Hindlimb muscle (tissue), 1 donor: ENCODE results near the gene HP1BP3. TPM values are rescaled to one million over a fixed set of nuclear protein-coding genes. Genes with fewer than 3 reads are reported as not detected.

Experiments
- DNase-seq: peaks from one replicate; pipeline ENCODE4 v3.0.0-alpha.2; 2013
- polyA plus RNA-seq: library from polyadenylated mRNA; unstranded; fragments of 120-200 nt; gene quantifications from one replicate; pipeline ENCODE4 v1.2.1, GENCODE V29; 2013; ENCODE audit not compliant: insufficient read length

HP1BP3 gene
- polyA plus RNA-seq, 1 donor, result 188 TPM

GRCh38 chr1:20710469-20711284 is 76.4 kb downstream of the HP1BP3 start:
- no peak for DNase-seq

- no peak for DNase-seq
Measured at GRCh38 chr1:20709868-20710267, 77.2 kb downstream of the HP1BP3 start.

GRCh38 chr1:20708891-20709290 is 78.2 kb downstream of the HP1BP3 start:
- DNase-seq, result no peak

- DNase-seq, result no peak
Measured at GRCh38 chr1:20708057-20708456, 79.0 kb downstream of the HP1BP3 start.

- no peak for DNase-seq
Measured at GRCh38 chr1:20706841-20707240, 80.3 kb downstream of the HP1BP3 start.

- DNase-seq, result no peak
Measured at GRCh38 chr1:20705203-20705755, 81.8 kb downstream of the HP1BP3 start.

- DNase-seq, result no peak
Measured at GRCh38 chr1:20704390-20705202, 82.5 kb downstream of the HP1BP3 start.

GRCh38 chr1:20703124-20703756 is 83.9 kb downstream of the HP1BP3 start:
- DNase-seq, result no peak

GRCh38 chr1:20702416-20702815 is 84.7 kb downstream of the HP1BP3 start:
- no peak for DNase-seq

GRCh38 chr1:20701847-20702246 is 85.3 kb downstream of the HP1BP3 start:
- DNase-seq, result no peak

GRCh38 chr1:20701446-20701845 is 85.7 kb downstream of the HP1BP3 start:
- DNase-seq, result no peak

- DNase-seq, result no peak
Measured at GRCh38 chr1:20700636-20701215, 86.4 kb downstream of the HP1BP3 start.

GRCh38 chr1:20699558-20699957 is 87.5 kb downstream of the HP1BP3 start:
- DNase-seq, result no peak

GRCh38 chr1:20698195-20698910 is 88.8 kb downstream of the HP1BP3 start:
- no peak for DNase-seq

GRCh38 chr1:20697563-20697962 is 89.5 kb downstream of the HP1BP3 start:
- no peak for DNase-seq

- DNase-seq, result peak; percentile 83
Measured at GRCh38 chr1:20696397-20697333, 90.4 kb downstream of the HP1BP3 start.

- DNase-seq, result no peak
Measured at GRCh38 chr1:20695515-20695914, 91.6 kb downstream of the HP1BP3 start.

- no peak for DNase-seq
Measured at GRCh38 chr1:20693623-20694022, 93.5 kb downstream of the HP1BP3 start.
